Parathyroid adenoma (tissue), 2 donors: ENCODE results near the gene ANO2.

Experiments
- H2AFZ ChIP-seq: fragments of 300-600 bp; sonication (generic); one replicate; pipeline ENCODE4 v1.7.0; 2017; ENCODE audit warnings: antibody characterized with exemption, mild to moderate bottlenecking
- H3K27ac ChIP-seq: fragments of 300-600 bp; sonication (generic); one replicate; pipeline ENCODE4 v1.7.0; 2017
- H3K27me3 ChIP-seq: fragments of 300-600 bp; sonication (generic); one replicate; pipeline ENCODE4 v1.7.0; 2017; ENCODE audit warnings: low read length; ENCODE audit not compliant: control insufficient read depth, insufficient read depth
- H3K36me3 ChIP-seq: fragments of 300-600 bp; sonication (generic); one replicate; pipeline ENCODE4 v1.7.0; 2017; ENCODE audit warnings: low read length; ENCODE audit not compliant: control insufficient read depth, insufficient read depth
- H3K4me1 ChIP-seq: fragments of 300-600 bp; sonication (generic); one replicate; pipeline ENCODE4 v1.7.0; 2017; ENCODE audit warnings: control low read depth
- H3K4me2 ChIP-seq: fragments of 300-600 bp; sonication (generic); one replicate; pipeline ENCODE4 v1.7.0; 2017; ENCODE audit warnings: low read length
- H3K4me3 ChIP-seq: fragments of 300-600 bp; sonication (generic); one replicate; pipeline ENCODE4 v1.7.0; 2017; ENCODE audit warnings: low read depth, low read length
- H3K79me2 ChIP-seq: fragments of 300-600 bp; sonication (generic); one replicate; pipeline ENCODE4 v1.7.0; 2017; ENCODE audit warnings: control low read depth
- H3K9ac ChIP-seq: fragments of 300-600 bp; sonication (generic); one replicate; pipeline ENCODE4 v1.7.0; 2017; ENCODE audit warnings: mild to moderate bottlenecking
- H3K9me3 ChIP-seq: fragments of 300-600 bp; sonication (generic); one replicate; pipeline ENCODE4 v1.7.0; 2017; ENCODE audit warnings: low read length; ENCODE audit not compliant: control insufficient read depth
- CTCF ChIP-seq: fragments of 300-600 bp; sonication (generic); IDR thresholded peaks from one replicate; pipeline ENCODE4 v1.7.0; 2017; ENCODE audit warnings: antibody characterized with exemption, mild to moderate bottlenecking
- donor health status: primary hyperparathyroidism.

ANO2 gene

GRCh38 chr12:5864972-5865371, 80.1 kb downstream of the ANO2 start:
- H3K9ac ChIP-seq = no peak overlapping the region
- H3K27ac ChIP-seq = no peak overlapping the region
- H3K4me3 ChIP-seq = no peak overlapping the region
- H3K4me1 ChIP-seq = no peaks in the 10 kb centered on the region
- no peak overlapping the region for H2AFZ ChIP-seq
- H3K9me3 ChIP-seq = no peaks in the 10 kb centered on the region
- no peaks in the 10 kb centered on the region for H3K27me3 ChIP-seq
- no peak for TF ChIP-seq CTCF
- H3K36me3 ChIP-seq = no peaks in the 10 kb centered on the region
- H3K79me2 ChIP-seq = no peaks in the 10 kb centered on the region
- H3K4me2 ChIP-seq = no peak overlapping the region

GRCh38 chr12:5864301-5864700, 80.8 kb downstream of the ANO2 start:
- H3K9me3 ChIP-seq = no peaks in the 10 kb centered on the region
- H3K79me2 ChIP-seq = no peaks in the 10 kb centered on the region
- no peaks in the 10 kb centered on the region for H3K27me3 ChIP-seq
- TF ChIP-seq CTCF = no peak
- H2AFZ ChIP-seq = no peak overlapping the region
- H3K9ac ChIP-seq = no peak overlapping the region
- H3K4me3 ChIP-seq = no peak overlapping the region
- H3K27ac ChIP-seq = no peak overlapping the region
- no peaks in the 10 kb centered on the region for H3K4me1 ChIP-seq
- H3K36me3 ChIP-seq = no peaks in the 10 kb centered on the region
- H3K4me2 ChIP-seq = no peak overlapping the region

GRCh38 chr12:5861416-5861815, 83.6 kb downstream of the ANO2 start:
- H3K4me2 ChIP-seq = no peak overlapping the region
- no peaks in the 10 kb centered on the region for H3K79me2 ChIP-seq
- H3K4me1 ChIP-seq = no peaks in the 10 kb centered on the region
- no peak for TF ChIP-seq CTCF
- H3K9ac ChIP-seq = no peak overlapping the region
- H3K27me3 ChIP-seq = no peaks in the 10 kb centered on the region
- no peak overlapping the region for H3K27ac ChIP-seq
- H3K9me3 ChIP-seq = no peaks in the 10 kb centered on the region
- no peak overlapping the region for H3K4me3 ChIP-seq
- no peaks in the 10 kb centered on the region for H3K36me3 ChIP-seq
- no peak overlapping the region for H2AFZ ChIP-seq

DNA sequence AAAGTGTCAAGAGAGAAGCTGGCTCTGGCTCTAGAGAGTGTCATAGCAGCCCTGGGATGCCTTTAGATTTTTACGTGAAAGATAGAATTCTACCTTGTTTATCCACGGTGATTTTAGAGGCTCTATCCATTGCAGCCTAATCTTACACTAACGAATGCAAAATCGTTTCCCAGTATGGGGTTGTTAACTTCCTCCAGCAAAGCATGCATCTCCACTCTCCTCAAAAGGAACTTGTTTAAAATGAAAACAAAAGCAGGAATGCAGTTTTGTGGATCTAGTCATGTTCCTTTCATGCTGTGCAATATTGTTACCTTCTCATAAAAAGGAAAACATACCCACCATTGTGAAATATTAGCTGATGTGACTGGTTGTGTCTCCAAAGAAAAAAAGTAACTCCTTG, 88.4 kb downstream of the ANO2 start:
- H3K4me3 ChIP-seq = no peak overlapping the region
- H3K4me1 ChIP-seq = no peaks in the 10 kb centered on the region
- no peaks in the 10 kb centered on the region for H3K9me3 ChIP-seq
- no peaks in the 10 kb centered on the region for H3K79me2 ChIP-seq
- no peak overlapping the region for H3K9ac ChIP-seq
- no peaks in the 10 kb centered on the region for H3K27me3 ChIP-seq
- no peaks in the 10 kb centered on the region for H3K36me3 ChIP-seq
- no peak for TF ChIP-seq CTCF
- H2AFZ ChIP-seq = no peak overlapping the region
- H3K27ac ChIP-seq = no peak overlapping the region
- no peak overlapping the region for H3K4me2 ChIP-seq

GRCh38 chr12:5846950-5847349, 98.1 kb downstream of the ANO2 start:
- no peaks in the 10 kb centered on the region for H3K27me3 ChIP-seq
- H3K9ac ChIP-seq = no peak overlapping the region
- no peak overlapping the region for H3K27ac ChIP-seq
- H3K4me2 ChIP-seq = no peak overlapping the region
- no peaks in the 10 kb centered on the region for H3K36me3 ChIP-seq
- TF ChIP-seq CTCF = no peak
- H3K4me1 ChIP-seq = no peaks in the 10 kb centered on the region
- H3K9me3 ChIP-seq = no peaks in the 10 kb centered on the region
- no peak overlapping the region for H3K4me3 ChIP-seq
- H2AFZ ChIP-seq = no peak overlapping the region
- no peaks in the 10 kb centered on the region for H3K79me2 ChIP-seq
